PC-9 (cell line): ENCODE results near the gene MNT. TPM values are rescaled to one million over a fixed set of nuclear protein-coding genes. Genes with fewer than 3 reads are reported as not detected.

ENCODE experiments used
- BruUV-seq: library from RNA; stranded (reverse); fragments of 400-500 nt; replicated peaks from 2 replicates; lab custom pipeline; 2021; lab: Mats Ljungman, UMichigan
- CTCF ChIA-PET: fragments of 300-600 bp; sonication (Branson Sonifier 250); formaldehyde crosslinking; loops from one replicate; lab custom pipeline; 2022; ENCODE audit warnings: antibody characterized with exemption; lab: Charles Lee
- POLR2A ChIA-PET: fragments of 300-600 bp; sonication (Branson Sonifier 250); formaldehyde crosslinking; loops from one replicate; lab custom pipeline; 2022; ENCODE audit warnings: antibody characterized with exemption; ENCODE audit not compliant: unreplicated experiment; lab: Charles Lee
- DNase-seq, 2 experiments: peaks; one replicate each; pipeline versions ENCODE4 v3.0.0 to v3.0.0-alpha.2; 2015 to 2022; ENCODE audit warnings: mixed read lengths in 1 of 2
- H2AFZ ChIP-seq: fragments of 200-600 bp; sonication (generic); 2 replicates; pipeline ENCODE4 v1.8.1; 2017; ENCODE audit warnings: antibody characterized with exemption
- H3F3A ChIP-seq: fragments of 200-600 bp; sonication (generic); 2 replicates; pipeline ENCODE4 v1.8.1; 2017; ENCODE audit warnings: antibody characterized with exemption, mild to moderate bottlenecking, low read depth; ENCODE audit not compliant: insufficient read depth
- H3K27ac ChIP-seq: fragments of 200-600 bp; sonication (generic); 2 replicates; pipeline ENCODE4 v1.6.1; 2016; ENCODE audit warnings: mixed run types
- H3K27me3 ChIP-seq: fragments of 200-600 bp; sonication (generic); 2 replicates; pipeline ENCODE4 v1.6.1; 2016; ENCODE audit warnings: low read depth, mixed run types; ENCODE audit not compliant: insufficient read depth
- H3K36me3 ChIP-seq: fragments of 200-600 bp; sonication (generic); 2 replicates; pipeline ENCODE4 v1.6.1; 2016; ENCODE audit warnings: low read depth, mixed run types
- H3K4me1 ChIP-seq: fragments of 200-600 bp; sonication (generic); replicated peaks from 2 replicates; pipeline ENCODE4 v1.6.1; 2016; ENCODE audit warnings: mixed run types; ENCODE audit not compliant: insufficient read depth
- H3K4me2 ChIP-seq: fragments of 200-600 bp; sonication (generic); 2 replicates; pipeline ENCODE4 v1.6.1; 2017; ENCODE audit warnings: mixed run types
- H3K4me3 ChIP-seq: fragments of 200-600 bp; sonication (generic); 2 replicates; pipeline ENCODE4 v1.6.1; 2016; ENCODE audit warnings: mixed run types
- H3K79me2 ChIP-seq: fragments of 200-600 bp; sonication (generic); 2 replicates; pipeline ENCODE4 v1.6.1; 2017; ENCODE audit warnings: low read depth, mixed run types
- H3K9me2 ChIP-seq: fragments of 200-600 bp; sonication (generic); 2 replicates; pipeline ENCODE4 v1.8.1; 2017; ENCODE audit warnings: mild to moderate bottlenecking; ENCODE audit not compliant: insufficient read depth
- H3K9me3 ChIP-seq: fragments of 200-600 bp; sonication (generic); 2 replicates; pipeline ENCODE4 v1.8.1; 2016; ENCODE audit warnings: low read depth; ENCODE audit not compliant: insufficient read depth
- H4K20me1 ChIP-seq: fragments of 200-600 bp; sonication (generic); 2 replicates; pipeline ENCODE4 v1.8.1; 2017; ENCODE audit not compliant: insufficient read depth
- EZH2 ChIP-seq: fragments of 200-600 bp; sonication (generic); IDR thresholded peaks from 2 replicates; pipeline ENCODE4 v1.8.0; 2017; ENCODE audit warnings: antibody characterized with exemption, low read depth
- intact Hi-C: fragments of 100-400 bp; cut with micrococcal nuclease; formaldehyde crosslinking; loops from one replicate; pipeline ENCODE4 v1.10.0; 2022; ENCODE audit not compliant: unreplicated experiment
- total RNA-seq: library from RNA; stranded (reverse); gene quantifications from 2 replicates; pipeline ENCODE4 v1.2.3, GENCODE V29; 2021
- TF ChIP-seq, protein P1 (sequence below): fragments of 200-600 bp; sonication (generic); conservative IDR thresholded peaks from 2 replicates; pipeline ENCODE4 v1.6.1; 2017; ENCODE audit warnings: mixed run types, antibody characterized with exemption, mild to moderate bottlenecking, moderate library complexity

Gene MNT
- total RNA-seq, 1 experiment from 2014 or later: 60.7 TPM

DNA sequence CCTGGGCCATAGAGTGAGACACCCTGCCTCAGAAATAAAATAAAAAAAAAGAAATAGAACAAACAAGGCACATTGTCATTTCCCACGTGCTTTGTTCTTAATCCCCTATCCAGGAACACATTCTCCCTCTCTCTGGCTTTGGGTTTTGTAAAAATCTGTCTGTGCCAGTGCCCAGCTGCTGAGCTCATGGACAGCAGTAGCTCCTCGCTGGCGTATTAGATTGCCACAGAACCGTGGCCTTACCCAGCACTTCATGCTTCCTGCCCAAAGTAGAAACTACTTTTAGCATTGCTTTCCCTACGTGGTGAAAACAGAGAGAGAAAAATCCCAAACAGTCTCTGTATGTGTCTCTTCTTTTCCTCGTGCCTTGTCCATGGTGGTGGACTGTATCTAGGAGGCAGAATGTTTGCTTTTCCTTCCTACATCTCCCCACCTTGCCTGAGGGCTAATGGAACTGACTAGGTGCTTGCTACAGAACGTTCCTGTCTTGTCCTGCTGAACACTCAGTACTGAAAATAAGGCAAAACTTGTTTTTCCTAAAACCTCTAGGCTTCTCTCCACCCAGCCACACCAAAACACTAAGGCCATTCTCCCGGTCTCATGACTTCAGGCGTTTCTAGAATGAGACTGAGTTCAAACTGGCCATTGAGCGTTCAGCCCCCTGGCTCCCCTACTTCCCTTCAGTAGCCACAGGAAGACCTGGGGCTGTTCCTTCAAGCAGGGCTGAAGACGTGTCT is 26.1 kb downstream of the MNT start:
- no peak overlapping the region for H3K4me2 ChIP-seq
- intact Hi-C loops: no loop called here

DNA sequence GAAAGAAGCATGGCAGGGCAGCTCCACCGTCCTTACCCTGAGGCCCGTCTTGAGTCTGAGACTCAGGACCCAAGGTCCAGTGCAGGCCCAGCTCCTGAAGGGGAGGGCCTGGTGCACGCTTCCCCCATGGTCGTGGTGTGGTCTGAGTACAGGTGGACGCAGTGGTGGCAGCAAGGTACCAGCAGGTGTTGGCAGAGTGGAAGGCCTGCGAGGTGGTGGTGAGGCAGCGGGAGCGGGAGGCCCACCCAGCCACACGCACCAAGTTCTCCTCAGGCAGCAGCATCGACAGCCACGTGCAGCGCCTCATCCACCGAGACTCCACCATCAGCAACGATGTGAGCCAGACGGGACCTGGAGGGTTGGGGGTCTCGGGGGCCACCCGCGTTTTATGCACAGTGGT is 27.7 kb downstream of the MNT start:
- no peaks in the 10 kb centered on the region for H3K27me3 ChIP-seq
- H3K4me3 ChIP-seq: no peak overlapping the region
- no peaks in the 10 kb centered on the region for H3K9me2 ChIP-seq
- POLR2A ChIA-PET: no interaction called here
- no peak overlapping the region for H3K4me2 ChIP-seq
- DNase-seq: no peak
- no peaks in the 10 kb centered on the region for H3F3A ChIP-seq
- no peak for TF ChIP-seq EZH2
- TF ChIP-seq, protein P1, sequence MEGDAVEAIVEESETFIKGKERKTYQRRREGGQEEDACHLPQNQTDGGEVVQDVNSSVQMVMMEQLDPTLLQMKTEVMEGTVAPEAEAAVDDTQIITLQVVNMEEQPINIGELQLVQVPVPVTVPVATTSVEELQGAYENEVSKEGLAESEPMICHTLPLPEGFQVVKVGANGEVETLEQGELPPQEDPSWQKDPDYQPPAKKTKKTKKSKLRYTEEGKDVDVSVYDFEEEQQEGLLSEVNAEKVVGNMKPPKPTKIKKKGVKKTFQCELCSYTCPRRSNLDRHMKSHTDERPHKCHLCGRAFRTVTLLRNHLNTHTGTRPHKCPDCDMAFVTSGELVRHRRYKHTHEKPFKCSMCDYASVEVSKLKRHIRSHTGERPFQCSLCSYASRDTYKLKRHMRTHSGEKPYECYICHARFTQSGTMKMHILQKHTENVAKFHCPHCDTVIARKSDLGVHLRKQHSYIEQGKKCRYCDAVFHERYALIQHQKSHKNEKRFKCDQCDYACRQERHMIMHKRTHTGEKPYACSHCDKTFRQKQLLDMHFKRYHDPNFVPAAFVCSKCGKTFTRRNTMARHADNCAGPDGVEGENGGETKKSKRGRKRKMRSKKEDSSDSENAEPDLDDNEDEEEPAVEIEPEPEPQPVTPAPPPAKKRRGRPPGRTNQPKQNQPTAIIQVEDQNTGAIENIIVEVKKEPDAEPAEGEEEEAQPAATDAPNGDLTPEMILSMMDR: no peak
- no peak overlapping the region for H2AFZ ChIP-seq
- CTCF ChIA-PET: no interaction called here
- H4K20me1 ChIP-seq: no peaks in the 10 kb centered on the region
- intact Hi-C loops: no loop called here
- no peaks in the 10 kb centered on the region for H3K4me1 ChIP-seq
- no TSS peak for BruUV-seq
- H3K9me3 ChIP-seq: no peaks in the 10 kb centered on the region
- H3K79me2 ChIP-seq: no peaks in the 10 kb centered on the region
- H3K36me3 ChIP-seq: no peaks in the 10 kb centered on the region
- H3K27ac ChIP-seq: no peak overlapping the region

More for the DNA sequence above, 26.1 kb downstream of the MNT start:
- DNase-seq: no peak
- Histone ChIP-seq H3K27me3 (no peaks in the 10 kb centered on the region), H3F3A (no peaks in the 10 kb centered on the region; the same call in 1 of the 2 replicates), H4K20me1 (no peaks in the 10 kb centered on the region), H3K9me3 (no peaks in the 10 kb centered on the region), H3K4me1 (no peaks in the 10 kb centered on the region), H3K4me3 (no peak overlapping the region), H3K9me2 (no peaks in the 10 kb centered on the region), H3K27ac (no peak overlapping the region), H3K79me2 (no peaks in the 10 kb centered on the region), H3K36me3 (no peaks in the 10 kb centered on the region), H2AFZ (no peak overlapping the region)
- no TSS peak for BruUV-seq
- ChIA-PET POLR2A (interaction anchor here (0.7 kb wide), 1 partner anchor 382 kb away, joined by 3 read pairs; no protein-coding TSS in a partner anchor), CTCF (no interaction called here)
- no peak for TF ChIP-seq EZH2
- TF ChIP-seq, protein P1: no peak

DNA sequence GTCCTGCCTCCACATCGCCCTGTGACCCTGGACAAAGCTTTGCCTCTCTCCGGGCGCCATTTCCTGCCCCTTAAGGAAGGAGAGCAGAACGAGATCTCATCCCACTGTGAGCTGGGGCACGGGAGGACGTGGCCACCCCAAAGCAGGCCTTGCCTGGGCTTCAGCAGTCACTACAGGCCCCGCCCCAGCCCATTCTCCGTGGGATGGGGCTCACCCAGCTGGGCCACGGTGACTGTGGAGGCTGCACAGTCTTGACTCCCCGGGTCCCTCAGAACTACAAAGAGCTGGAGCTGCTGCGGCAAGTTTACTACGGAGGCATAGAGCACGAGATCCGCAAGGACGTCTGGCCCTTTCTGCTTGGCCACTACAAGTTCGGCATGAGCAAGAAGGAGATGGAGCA is 28.2 kb downstream of the MNT start:
- H3F3A ChIP-seq: no peaks in the 10 kb centered on the region
- H3K4me1 ChIP-seq: no peaks in the 10 kb centered on the region
- H3K9me3 ChIP-seq: no peaks in the 10 kb centered on the region
- POLR2A ChIA-PET: no interaction called here
- BruUV-seq: no TSS peak
- no peak overlapping the region for H3K4me3 ChIP-seq
- no peak for DNase-seq
- no peaks in the 10 kb centered on the region for H3K36me3 ChIP-seq
- no peaks in the 10 kb centered on the region for H3K9me2 ChIP-seq
- CTCF ChIA-PET: no interaction called here
- H4K20me1 ChIP-seq: no peaks in the 10 kb centered on the region
- H3K4me2 ChIP-seq: no peak overlapping the region
- H3K27me3 ChIP-seq: no peaks in the 10 kb centered on the region
- H3K79me2 ChIP-seq: no peaks in the 10 kb centered on the region
- H3K27ac ChIP-seq: no peak overlapping the region
- intact Hi-C loops: no loop called here
- no peak for TF ChIP-seq EZH2
- TF ChIP-seq, protein P1: no peak
- no peak overlapping the region for H2AFZ ChIP-seq
